Natural killer cell (primary cell): ENCODE data around the gene APEX1. TPM values are rescaled to one million over a fixed set of nuclear protein-coding genes. Genes with fewer than 3 reads are reported as not detected.

Source experiments
- ATAC-seq, 3 donors: fragments of 150-1000 bp in 2 of 3; fragments of 200-7000 bp in 1 of 3; cut with Tn5 transposase; 1 replicate in 1 of 3; 2 replicates in 2 of 3; pipeline ENCODE4 v1.10.0; 2021; ENCODE audit warnings: mild to moderate bottlenecking in 2 of 3, moderate library complexity in 2 of 3
- DNase-seq, 2 donors: peaks; one replicate each; pipeline versions ENCODE4 v3.0.0 to v3.0.0-alpha.2; 2013 to 2021; ENCODE audit warnings: mixed read lengths in 1 of 2
- H3K27ac ChIP-seq: one replicate; pipeline ENCODE4 v1.5.1; 2013; ENCODE audit warnings: mild to moderate bottlenecking, low read length
- H3K27me3 ChIP-seq: one replicate; pipeline ENCODE4 v1.6.1; 2013; ENCODE audit warnings: low read length; ENCODE audit not compliant: control insufficient read depth, insufficient read depth
- H3K36me3 ChIP-seq: one replicate; pipeline ENCODE4 v1.6.1; 2013; ENCODE audit warnings: low read length; ENCODE audit not compliant: control insufficient read depth, insufficient read depth
- H3K4me1 ChIP-seq: one replicate; pipeline ENCODE4 v1.6.1; 2013; ENCODE audit warnings: low read length; ENCODE audit not compliant: control insufficient read depth, insufficient read depth
- H3K4me3 ChIP-seq: one replicate; pipeline ENCODE4 v1.5.1; 2013; ENCODE audit warnings: low read length
- H3K9me3 ChIP-seq: one replicate; pipeline ENCODE4 v1.6.1; 2013; ENCODE audit warnings: low read length; ENCODE audit not compliant: control insufficient read depth, insufficient read depth
- H3K27ac Mint-ChIP-seq, 2 donors: one replicate each; pipeline ENCODE4 v1.8.0; 2022; ENCODE audit warnings: mild to moderate bottlenecking in 2 of 2, mixed read lengths in 2 of 2, moderate library complexity in 1 of 2
- H3K27me3 Mint-ChIP-seq, 2 donors: one replicate each; pipeline ENCODE4 v1.8.0; 2022; ENCODE audit warnings: low read depth in 2 of 2, mixed read lengths in 2 of 2
- H3K36me3 Mint-ChIP-seq: one replicate; pipeline ENCODE4 v1.8.0; 2022; ENCODE audit warnings: mixed read lengths
- H3K4me1 Mint-ChIP-seq, 2 donors: one replicate each; pipeline ENCODE4 v1.8.0; 2022; ENCODE audit warnings: mixed read lengths in 2 of 2
- H3K4me3 Mint-ChIP-seq: one replicate; pipeline ENCODE4 v1.8.0; 2022; ENCODE audit warnings: mild to moderate bottlenecking, moderate library complexity, mixed read lengths
- H3K9me3 Mint-ChIP-seq, 2 donors: one replicate each; pipeline ENCODE4 v1.8.0; 2022; ENCODE audit warnings: mixed read lengths in 2 of 2
- CTCF ChIP-seq: fragments of 200-600 bp; IDR thresholded peaks from one replicate; pipeline ENCODE4 v1.8.0; 2022; ENCODE audit warnings: antibody characterized with exemption
- WGBS: methylation state at CpG from one replicate; pipeline ENCODE4 v1.1.7; 2013; ENCODE audit warnings: missing lambda C conversion rate; ENCODE audit not compliant: insufficient coverage; 5-methylcytosine and 5-hydroxymethylcytosine counted together
- intact Hi-C: fragments of 100-400 bp; cut with micrococcal nuclease; formaldehyde crosslinking; loops from one replicate; pipeline ENCODE4 v1.14.2; 2022
- total RNA-seq, 4 donors: library from RNA; stranded (reverse); fragments of 120-200 nt in 1 of 4; gene quantifications; one replicate each; pipeline versions ENCODE4 v1.2.3 to v1.2.4, GENCODE V29; 2013 to 2022

APEX1 gene
- total RNA-seq, 3 donors from 2014 or later (not counting 1 experiment from before 2014, with no cell fraction given) = 66.0 to 77.6 (median 74.9) TPM

GRCh38 chr14:20490563-20490962 is 35.5 kb downstream of the APEX1 start:
- Histone ChIP-seq H3K4me3 (no peak overlapping the region), H3K27me3 (no peaks in the 10 kb centered on the region), H3K9me3 (no peaks in the 10 kb centered on the region), H3K4me1 (peaks cover 27% of the 10 kb centered on the region), H3K36me3 (no peaks in the 10 kb centered on the region), H3K27ac (no peak overlapping the region)
- no peaks in the 10 kb centered on the region for H3K9me3 Mint-ChIP-seq
- peaks cover 38 to 40% of the 10 kb centered on the region in 2 donors for H3K4me1 Mint-ChIP-seq
- ATAC-seq = no peak
- intact Hi-C loops = no loop called here
- H3K36me3 Mint-ChIP-seq = no peaks in the 10 kb centered on the region
- no peak for TF ChIP-seq CTCF
- H3K27ac Mint-ChIP-seq = peak overlapping the region in 1 of 2 donors; percentile 83
- WGBS = 56% methylated on average over 6 of the region's 6 CpGs
- peaks cover 0 to 3% of the 10 kb centered on the region in 2 donors for H3K27me3 Mint-ChIP-seq
- no peak for DNase-seq
- H3K4me3 Mint-ChIP-seq = no peak overlapping the region

- intact Hi-C loops = no loop called here
- Mint-ChIP-seq H3K4me1 (peaks cover 28 to 30% of the 10 kb centered on the region in 2 donors), H3K9me3 (no peaks in the 10 kb centered on the region), H3K36me3 (no peaks in the 10 kb centered on the region), H3K4me3 (no peak overlapping the region), H3K27ac (no peak overlapping the region), H3K27me3 (peaks cover 0 to 3% of the 10 kb centered on the region in 2 donors)
- DNase-seq = no peak
- no peak for ATAC-seq
- no peak overlapping the region for H3K4me3 ChIP-seq
- peaks cover 20% of the 10 kb centered on the region for H3K4me1 ChIP-seq
- H3K36me3 ChIP-seq = no peaks in the 10 kb centered on the region
- no peak for TF ChIP-seq CTCF
- H3K9me3 ChIP-seq = no peaks in the 10 kb centered on the region
- H3K27ac ChIP-seq = no peak overlapping the region
- 98% methylated on average over 4 of the region's 4 CpGs for WGBS
- H3K27me3 ChIP-seq = no peaks in the 10 kb centered on the region
Measured at GRCh38 chr14:20492486-20492885, 37.5 kb downstream of the APEX1 start.

- Mint-ChIP-seq H3K4me3 (no peak overlapping the region), H3K36me3 (no peaks in the 10 kb centered on the region), H3K9me3 (no peaks in the 10 kb centered on the region), H3K4me1 (peaks cover 24 to 25% of the 10 kb centered on the region in 2 donors), H3K27ac (no peak overlapping the region), H3K27me3 (peaks cover 0 to 3% of the 10 kb centered on the region in 2 donors)
- no peak for TF ChIP-seq CTCF
- no peaks in the 10 kb centered on the region for H3K9me3 ChIP-seq
- ATAC-seq = no peak
- no CpG with 5 or more reads among the region's 2 CpGs for WGBS
- intact Hi-C loops = no loop called here
- no peak overlapping the region for H3K4me3 ChIP-seq
- no peak overlapping the region for H3K27ac ChIP-seq
- no peak for DNase-seq
- H3K36me3 ChIP-seq = no peaks in the 10 kb centered on the region
- H3K4me1 ChIP-seq = peaks cover 14% of the 10 kb centered on the region
- H3K27me3 ChIP-seq = no peaks in the 10 kb centered on the region
Measured at GRCh38 chr14:20493634-20494033, 38.6 kb downstream of the APEX1 start.
